Loucy (cell line): Measurements from ENCODE around the gene NIPSNAP2.
A peak's percentile ranks its signal among the peaks of the same experiment; 100 is the strongest.

Experiments
- H2AFZ ChIP-seq: fragments of 200-600 bp; sonication (generic); 2 replicates; pipeline ENCODE4 v1.6.0; 2016; ENCODE audit warnings: antibody characterized with exemption, mild to moderate bottlenecking, low read length, moderate library complexity
- H3F3A ChIP-seq: fragments of 200-600 bp; 2 replicates; pipeline ENCODE4 v1.6.0; 2016; ENCODE audit warnings: antibody characterized with exemption, low read depth, mild to moderate bottlenecking
- H3K27me3 ChIP-seq: fragments of 200-600 bp; sonication (generic); 2 replicates; pipeline ENCODE4 v1.6.1; 2014; ENCODE audit warnings: low read length, mild to moderate bottlenecking; ENCODE audit not compliant: insufficient read depth, poor library complexity, severe bottlenecking
- H3K36me3 ChIP-seq: fragments of 200-600 bp; sonication (generic); 2 replicates; pipeline ENCODE4 v1.6.1; 2016; ENCODE audit warnings: low read length; ENCODE audit not compliant: insufficient read depth
- H3K4me1 ChIP-seq: fragments of 200-600 bp; sonication (generic); 2 replicates; pipeline ENCODE4 v1.5.1; 2014; ENCODE audit warnings: low read length, mild to moderate bottlenecking; ENCODE audit not compliant: insufficient read depth, poor library complexity, severe bottlenecking
- H3K4me2 ChIP-seq: fragments of 200-600 bp; sonication (generic); 2 replicates; pipeline ENCODE4 v1.6.0; 2014; ENCODE audit warnings: antibody characterized with exemption, low read length, low read depth, mild to moderate bottlenecking; ENCODE audit not compliant: poor library complexity, severe bottlenecking
- H3K4me3 ChIP-seq: fragments of 200-600 bp; sonication (generic); 2 replicates; pipeline ENCODE4 v1.5.1; 2014; ENCODE audit warnings: low read length, mild to moderate bottlenecking, mixed read lengths; ENCODE audit not compliant: poor library complexity, severe bottlenecking
- H3K79me2 ChIP-seq: fragments of 200-600 bp; sonication (generic); 2 replicates; pipeline ENCODE4 v1.6.1; 2014; ENCODE audit warnings: low read length; ENCODE audit not compliant: insufficient read depth
- H3K9ac ChIP-seq: fragments of 200-600 bp; sonication (generic); 2 replicates; pipeline ENCODE4 v1.6.0; 2014; ENCODE audit warnings: mild to moderate bottlenecking, low read depth, low read length, moderate library complexity; ENCODE audit not compliant: poor library complexity, severe bottlenecking
- H3K9me2 ChIP-seq: fragments of 200-600 bp; sonication (generic); replicated peaks from 2 replicates; pipeline ENCODE4 v1.6.1; 2016; ENCODE audit warnings: low read depth, low read length, mixed read lengths
- H3K9me3 ChIP-seq: fragments of 200-600 bp; sonication (generic); 2 replicates; pipeline ENCODE4 v1.6.1; 2014; ENCODE audit warnings: mild to moderate bottlenecking, antibody characterized with exemption, low read length, low read depth; ENCODE audit not compliant: insufficient read depth
- H4K20me1 ChIP-seq: fragments of 200-600 bp; sonication (generic); 2 replicates; pipeline ENCODE4 v1.6.0; 2014; ENCODE audit warnings: antibody characterized with exemption, low read length, mild to moderate bottlenecking; ENCODE audit not compliant: insufficient read depth, poor library complexity, severe bottlenecking
- CTCF ChIP-seq: fragments of 200-600 bp; sonication (generic); conservative IDR thresholded peaks from 2 replicates; pipeline ENCODE4 v1.5.1; 2014; ENCODE audit warnings: mild to moderate bottlenecking, antibody characterized with exemption, low read length
- EZH2phosphoT487 ChIP-seq: fragments of 200-600 bp; IDR thresholded peaks from 2 replicates; pipeline ENCODE4 v1.6.1; 2018; ENCODE audit warnings: antibody characterized with exemption, mild to moderate bottlenecking, moderate library complexity, borderline replicate concordance

Gene NIPSNAP2

DNA sequence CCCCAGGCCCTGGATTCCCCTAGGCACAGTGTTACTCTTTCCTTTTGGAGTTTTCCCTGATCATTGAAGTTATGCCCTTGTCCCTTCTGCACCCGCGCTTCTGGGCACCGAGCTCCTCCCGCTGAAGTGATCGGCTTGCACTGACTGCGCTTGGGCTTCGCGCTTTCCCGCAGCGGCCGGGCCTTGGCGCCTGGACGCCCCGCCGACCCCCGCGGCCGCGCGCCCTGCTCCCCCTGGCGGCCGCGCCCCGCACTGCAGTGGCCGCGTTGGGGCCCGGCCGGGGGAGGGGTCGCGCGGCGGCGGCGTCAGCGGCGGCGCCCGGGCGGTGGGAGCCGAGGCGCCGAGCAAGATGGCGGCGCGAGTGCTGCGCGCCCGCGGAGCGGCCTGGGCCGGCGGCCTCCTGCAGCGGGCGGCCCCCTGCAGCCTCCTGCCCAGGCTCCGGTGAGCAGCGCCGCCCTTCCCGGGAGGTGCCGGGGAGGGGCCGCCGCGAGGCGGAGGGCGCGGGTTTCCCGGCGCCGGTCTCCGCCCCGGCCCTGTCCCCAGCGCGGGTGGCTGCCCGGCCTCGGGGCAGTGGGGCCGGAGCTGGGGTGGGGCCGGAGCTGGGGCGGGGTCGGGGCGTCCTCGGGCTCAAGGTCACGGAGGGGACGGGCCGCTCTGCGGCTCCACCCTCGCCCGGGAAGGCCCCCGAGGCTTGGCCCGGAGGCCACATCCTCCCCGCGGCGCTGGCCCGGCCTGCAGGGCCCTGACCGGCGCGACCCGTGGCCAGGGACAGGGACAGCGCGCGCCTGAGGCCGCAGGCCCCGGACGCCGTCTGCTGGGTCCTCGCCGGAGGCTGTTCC lies at the start of gene NIPSNAP2:
Gene NIPSNAP2 (plus strand): TSS at position 325 of the 839 bp plus-strand sequence. CDS start 25 bp downstream, at position 350.
- Histone ChIP-seq H3K4me3 (peak within 1 kb of the TSS; percentile 84), H2AFZ (peak within 1 kb of the TSS; percentile 84), H3K9ac (peak within 1 kb of the TSS; percentile 85), H3K36me3 (no peaks in the 10 kb centered on the region), H3K4me1 (peaks cover 26% of the 10 kb centered on the region), H3F3A (no peaks in the 10 kb centered on the region), H3K4me2 (peak within 1 kb of the TSS; percentile 83), H3K9me2 (no peaks in the 10 kb centered on the region), H3K79me2 (peaks cover 46% of the 10 kb centered on the region), H3K27me3 (no peaks in the 10 kb centered on the region), H3K9me3 (no peaks in the 10 kb centered on the region), H4K20me1 (peaks cover 15% of the 10 kb centered on the region)
- peak; percentile 36; the same call in 1 of the 2 replicates for TF ChIP-seq CTCF
- TF ChIP-seq EZH2phosphoT487, result no peak

DNA sequence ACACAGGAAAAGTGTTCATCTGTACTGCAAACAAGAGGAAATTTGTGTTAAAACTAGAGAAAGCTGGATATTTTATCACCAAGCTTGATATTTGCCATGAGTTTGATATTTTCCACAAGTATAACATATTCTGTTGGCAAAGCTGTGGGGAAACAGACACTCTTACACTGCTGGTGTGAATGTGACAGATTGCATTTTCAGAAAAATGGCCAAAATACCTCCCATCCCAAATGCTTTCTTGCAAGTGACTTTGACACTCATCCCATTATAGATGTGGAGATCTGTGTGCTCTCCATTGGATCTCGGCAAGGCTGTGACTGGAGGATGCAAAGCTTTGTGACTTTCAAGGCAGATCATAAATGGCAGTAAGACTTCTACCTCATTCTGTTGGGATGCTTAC lies 46.6 kb upstream of the NIPSNAP2 start:
- H3K4me2 ChIP-seq, result no peak overlapping the region

GRCh38 chr7:55928006-55928767 lies 36.2 kb upstream of the NIPSNAP2 start:
- Histone ChIP-seq H3K9ac (peak overlapping the region; percentile 88), H3K79me2 (peaks cover 24% of the 10 kb centered on the region), H3F3A (peaks cover 7% of the 10 kb centered on the region), H2AFZ (no peak overlapping the region), H4K20me1 (no peaks in the 10 kb centered on the region), H3K9me2 (no peaks in the 10 kb centered on the region), H3K27me3 (no peaks in the 10 kb centered on the region), H3K4me3 (peak overlapping the region; percentile 67), H3K4me1 (peaks cover 55% of the 10 kb centered on the region), H3K9me3 (no peaks in the 10 kb centered on the region), H3K36me3 (no peaks in the 10 kb centered on the region), H3K4me2 (peak overlapping the region; percentile 84)
- TF ChIP-seq CTCF, result no peak
- TF ChIP-seq EZH2phosphoT487, result no peak

More for the DNA sequence above, 46.6 kb upstream of the NIPSNAP2 start:
- no peak for TF ChIP-seq CTCF
- TF ChIP-seq EZH2phosphoT487, result no peak
- H3K79me2 ChIP-seq, result no peaks in the 10 kb centered on the region
- H3K36me3 ChIP-seq, result no peaks in the 10 kb centered on the region
- H4K20me1 ChIP-seq, result no peaks in the 10 kb centered on the region
- H3K9ac ChIP-seq, result no peak overlapping the region
- no peaks in the 10 kb centered on the region for H3K27me3 ChIP-seq
- H3F3A ChIP-seq, result no peaks in the 10 kb centered on the region
- no peaks in the 10 kb centered on the region for H3K9me2 ChIP-seq
- H2AFZ ChIP-seq, result 0 out of 2 replicates have a peak overlapping the region, but pooled peaks have one; percentile 39
- H3K4me1 ChIP-seq, result peaks cover 3% of the 10 kb centered on the region
- H3K4me3 ChIP-seq, result no peak overlapping the region
- H3K9me3 ChIP-seq, result no peaks in the 10 kb centered on the region
